ENCODE measurements around the gene PRCC. TPM values are rescaled to one million over a fixed set of nuclear protein-coding genes. Genes with fewer than 3 reads are reported as not detected.

PRCC gene
- total and polyA plus RNA-seq, 2 of the 13 experiments (the other 11 are each of a cell fraction or from before 2014, with no cell fraction given) = 24.2 to 40.5 TPM

DNA sequence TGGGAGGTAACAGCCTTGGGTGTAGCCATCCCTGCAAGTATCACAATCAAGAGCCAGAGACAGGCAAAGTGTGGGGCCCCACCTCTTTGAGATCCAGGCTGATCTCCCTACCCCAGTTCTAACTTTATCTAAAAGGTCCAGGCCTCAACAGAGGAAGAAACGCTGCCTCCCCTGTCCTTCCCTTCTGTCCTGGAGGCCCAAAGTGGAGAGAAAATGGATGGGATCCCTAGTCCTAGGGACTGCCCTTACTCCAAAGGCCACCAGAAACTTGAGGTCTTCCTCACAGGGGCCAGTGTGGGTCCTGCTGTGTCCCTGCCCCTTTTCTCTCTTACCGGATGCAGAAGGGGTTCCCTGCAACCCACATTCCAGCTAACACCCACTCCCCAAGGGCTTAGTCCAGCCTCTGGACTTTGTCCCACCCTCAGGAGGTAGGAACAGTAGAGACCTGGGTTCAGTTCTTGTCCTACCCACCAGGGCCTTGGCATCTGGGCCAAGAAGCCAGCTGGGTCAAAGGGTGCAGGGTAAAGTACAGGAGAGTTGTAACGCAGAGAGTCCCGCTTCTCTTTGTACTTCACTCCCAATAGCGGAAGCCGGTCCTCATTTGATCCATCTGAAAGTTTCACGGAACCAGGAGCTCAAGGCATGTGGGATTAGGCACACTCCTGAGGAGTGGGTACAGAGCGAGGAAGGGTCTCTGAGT lies 17.8 kb upstream of the PRCC start (continued):
- TF ChIP-seq, protein P1, sequence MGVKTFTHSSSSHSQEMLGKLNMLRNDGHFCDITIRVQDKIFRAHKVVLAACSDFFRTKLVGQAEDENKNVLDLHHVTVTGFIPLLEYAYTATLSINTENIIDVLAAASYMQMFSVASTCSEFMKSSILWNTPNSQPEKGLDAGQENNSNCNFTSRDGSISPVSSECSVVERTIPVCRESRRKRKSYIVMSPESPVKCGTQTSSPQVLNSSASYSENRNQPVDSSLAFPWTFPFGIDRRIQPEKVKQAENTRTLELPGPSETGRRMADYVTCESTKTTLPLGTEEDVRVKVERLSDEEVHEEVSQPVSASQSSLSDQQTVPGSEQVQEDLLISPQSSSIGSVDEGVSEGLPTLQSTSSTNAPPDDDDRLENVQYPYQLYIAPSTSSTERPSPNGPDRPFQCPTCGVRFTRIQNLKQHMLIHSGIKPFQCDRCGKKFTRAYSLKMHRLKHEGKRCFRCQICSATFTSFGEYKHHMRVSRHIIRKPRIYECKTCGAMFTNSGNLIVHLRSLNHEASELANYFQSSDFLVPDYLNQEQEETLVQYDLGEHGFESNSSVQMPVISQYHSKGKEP (CRISPR knock-in tag; IDR thresholded peaks at IDR 0.05) = no peak
- TF ChIP-seq ZNF766 (CRISPR knock-in tag; IDR thresholded peaks at IDR 0.05; ENCODE audit: borderline replicate concordance) = no peak
- no peak; the same call in 1 of the 2 replicates for TF ChIP-seq HOXA3 (CRISPR knock-in tag; IDR thresholded peaks at IDR 0.05)
- no peak for TF ChIP-seq ZNF567 (CRISPR knock-in tag; IDR thresholded peaks at IDR 0.05; ENCODE audit: borderline replicate concordance)
- no peak for TF ChIP-seq ZNF7 (CRISPR knock-in tag; IDR thresholded peaks at IDR 0.05)
- TF ChIP-seq, protein P2, sequence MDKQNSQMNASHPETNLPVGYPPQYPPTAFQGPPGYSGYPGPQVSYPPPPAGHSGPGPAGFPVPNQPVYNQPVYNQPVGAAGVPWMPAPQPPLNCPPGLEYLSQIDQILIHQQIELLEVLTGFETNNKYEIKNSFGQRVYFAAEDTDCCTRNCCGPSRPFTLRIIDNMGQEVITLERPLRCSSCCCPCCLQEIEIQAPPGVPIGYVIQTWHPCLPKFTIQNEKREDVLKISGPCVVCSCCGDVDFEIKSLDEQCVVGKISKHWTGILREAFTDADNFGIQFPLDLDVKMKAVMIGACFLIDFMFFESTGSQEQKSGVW (CRISPR knock-in tag; IDR thresholded peaks at IDR 0.05; ENCODE audit: borderline replicate concordance) = no peak
- TF ChIP-seq, protein P3, sequence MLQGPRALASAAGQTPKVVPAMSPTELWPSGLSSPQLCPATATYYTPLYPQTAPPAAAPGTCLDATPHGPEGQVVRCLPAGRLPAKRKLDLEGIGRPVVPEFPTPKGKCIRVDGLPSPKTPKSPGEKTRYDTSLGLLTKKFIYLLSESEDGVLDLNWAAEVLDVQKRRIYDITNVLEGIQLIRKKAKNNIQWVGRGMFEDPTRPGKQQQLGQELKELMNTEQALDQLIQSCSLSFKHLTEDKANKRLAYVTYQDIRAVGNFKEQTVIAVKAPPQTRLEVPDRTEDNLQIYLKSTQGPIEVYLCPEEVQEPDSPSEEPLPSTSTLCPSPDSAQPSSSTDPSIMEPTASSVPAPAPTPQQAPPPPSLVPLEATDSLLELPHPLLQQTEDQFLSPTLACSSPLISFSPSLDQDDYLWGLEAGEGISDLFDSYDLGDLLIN (CRISPR knock-in tag; IDR thresholded peaks at IDR 0.05; ENCODE audit: borderline replicate concordance) = no peak
- TF ChIP-seq GABPB1 (CRISPR knock-in tag; IDR thresholded peaks at IDR 0.05) = no peak
- TF ChIP-seq FLYWCH1 (CRISPR knock-in tag; IDR thresholded peaks at IDR 0.05) = no peak
- no peak for TF ChIP-seq ZBTB49 (CRISPR knock-in tag; IDR thresholded peaks at IDR 0.05; ENCODE audit: borderline replicate concordance)
- no peak for TF ChIP-seq ZNF737 (CRISPR knock-in tag; IDR thresholded peaks at IDR 0.05; ENCODE audit: borderline replicate concordance)
- TF ChIP-seq CSRNP2 (CRISPR knock-in tag; conservative IDR thresholded peaks at IDR 0.05; ENCODE audit: low read depth) = no peak
- TF ChIP-seq, protein P4, sequence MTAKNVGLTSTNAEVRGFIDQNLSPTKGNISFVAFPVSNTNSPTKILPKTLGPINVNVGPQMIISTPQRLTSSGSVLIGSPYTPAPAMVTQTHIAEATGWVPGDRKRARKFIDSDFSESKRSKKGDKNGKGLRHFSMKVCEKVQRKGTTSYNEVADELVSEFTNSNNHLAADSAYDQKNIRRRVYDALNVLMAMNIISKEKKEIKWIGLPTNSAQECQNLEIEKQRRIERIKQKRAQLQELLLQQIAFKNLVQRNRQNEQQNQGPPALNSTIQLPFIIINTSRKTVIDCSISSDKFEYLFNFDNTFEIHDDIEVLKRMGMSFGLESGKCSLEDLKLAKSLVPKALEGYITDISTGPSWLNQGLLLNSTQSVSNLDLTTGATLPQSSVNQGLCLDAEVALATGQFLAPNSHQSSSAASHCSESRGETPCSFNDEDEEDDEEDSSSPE (CRISPR knock-in tag; IDR thresholded peaks at IDR 0.05) = no peak
- TF ChIP-seq ZNF687 (CRISPR knock-in tag; IDR thresholded peaks at IDR 0.05) = peak; percentile 39
